ENCODE data around the gene RXRA. TPM values are rescaled to one million over a fixed set of nuclear protein-coding genes. Genes with fewer than 3 reads are reported as not detected.

The RXRA gene
- total and polyA plus RNA-seq, 10 of the 15 experiments (the other 5 are each of a cell fraction or from before 2014, with no cell fraction given), result 0.89 to 36.8 (median 11.1) TPM

- Histone ChIP-seq H3K36me3 (ENCODE audit: control insufficient read depth in 2 of 2, insufficient read depth in 2 of 2, low read length in 1 of 2) (no peaks in the 10 kb centered on the region), H3K9me3 (replicated peaks; ENCODE audit: control insufficient read depth, insufficient read depth, low read length) (no peaks in the 10 kb centered on the region), H3K4me3 (no peak overlapping the region), H3K27me3 (replicated peaks in 1 of 2; ENCODE audit: control insufficient read depth in 2 of 2, insufficient read depth in 2 of 2, low read length in 1 of 2) (no peaks in the 10 kb centered on the region), H3K4me1 (ENCODE audit: control insufficient read depth, insufficient read depth, low read length) (no peaks in the 10 kb centered on the region), H3K4me2 (ENCODE audit: control insufficient read depth, insufficient read depth) (no peak overlapping the region), H3K9ac (ENCODE audit: control insufficient read depth, insufficient read depth, low read length) (no peak overlapping the region), H3K27ac (ENCODE audit: control insufficient read depth, insufficient read depth) (no peak overlapping the region), H3K79me2 (ENCODE audit: control insufficient read depth, insufficient read depth, low read length) (no peaks in the 10 kb centered on the region), H2AFZ (ENCODE audit: control insufficient read depth, low read depth, low read length) (no peak overlapping the region), H4K20me1 (ENCODE audit: control insufficient read depth, insufficient read depth) (no peaks in the 10 kb centered on the region)
- ChIA-PET POLR2A (no interaction called here), RAD21 (ENCODE audit: unreplicated experiment) (interaction anchor here (1.4 kb wide), 1 partner anchor 76 kb away, joined by 3 read pairs; no protein-coding TSS in a partner anchor), CTCF (no interaction called here), SMC1A (ENCODE audit: uncharacterized antibody, unreplicated experiment) (no interaction called here)
- no peak for FAIRE-seq
- 32% methylated on average over 12 of the region's 12 CpGs for WGBS (ENCODE audit: insufficient coverage, insufficient replicate concordance, low lambda C conversion rate, missing lambda C conversion rate)
- ATAC-seq, result no peak
- no peak for DNase-seq (ENCODE audit: low read depth, low spot score)
- TF ChIP-seq ZNF384 (IDR thresholded peaks at IDR 0.05; ENCODE audit: borderline replicate concordance, low read depth, low read length), result no peak
- TF ChIP-seq HDGF (IDR thresholded peaks at IDR 0.05), result no peak
- TF ChIP-seq JUNB (IDR thresholded peaks at IDR 0.05), result no peak
- no peak for TF ChIP-seq BHLHE40 (IDR thresholded peaks at IDR 0.05; ENCODE audit: borderline replicate concordance in 1 of 2, low read depth in 2 of 2, low read length in 1 of 2)
- TF ChIP-seq ZBTB40 (IDR thresholded peaks at IDR 0.05; ENCODE audit: borderline replicate concordance), result no peak
- TF ChIP-seq GABPA (IDR thresholded peaks at IDR 0.05; ENCODE audit: low read depth), result no peak
- no peak for TF ChIP-seq SREBF2 (IDR thresholded peaks at IDR 0.05; ENCODE audit: low read length)
- no peak for TF ChIP-seq ZBED1 (IDR thresholded peaks at IDR 0.05; ENCODE audit: borderline replicate concordance)
- no peak for TF ChIP-seq MLLT1 (IDR thresholded peaks at IDR 0.05)
- no peak for TF ChIP-seq ETV6 (conservative IDR thresholded peaks at IDR 0.05 in 1 of 2, IDR thresholded peaks at IDR 0.05 in 1 of 2; ENCODE audit: borderline replicate concordance in 1 of 2, low read depth in 1 of 2)
- no peak for TF ChIP-seq POLR2A (IDR thresholded peaks at IDR 0.05; ENCODE audit: low read depth, low read length)
- TF ChIP-seq MYB (IDR thresholded peaks at IDR 0.05; ENCODE audit: borderline replicate concordance, low read depth, low read length), result no peak
- TF ChIP-seq KDM1A (IDR thresholded peaks at IDR 0.05; ENCODE audit: borderline replicate concordance), result no peak
- in situ Hi-C loops (cut with MboI) (no loop called here), intact Hi-C loops (cut with micrococcal nuclease; ENCODE audit: unreplicated experiment) (no loop called here)
- BruUV-seq (replicated peaks), result no TSS peak
Observed at GRCh38 chr9:134367061-134367460, 40.8 kb downstream of the RXRA start.

Measured in GM12878 (cell line).